AG09319 (cell line): ENCODE measurements around the gene EIF4G1.

ENCODE experiments used
- DNase-seq: peaks from one replicate; pipeline ENCODE4 v3.0.0-alpha.2; 2010; ENCODE audit warnings: low read depth; ENCODE audit errors: extremely low read depth
- CTCF ChIP-seq: IDR thresholded peaks from 2 replicates; pipeline ENCODE4 v1.5.1; 2011; ENCODE audit warnings: low read depth, mild to moderate bottlenecking, inconsistent platforms, low read length, moderate library complexity

EIF4G1 gene

GRCh38 chr3:184348057-184348382 is 33.6 kb downstream of the EIF4G1 start:
- no peak for TF ChIP-seq CTCF
- no peak for DNase-seq

- DNase-seq: no peak
- no peak for TF ChIP-seq CTCF
These were observed 35.4 kb downstream of the EIF4G1 start for GRCh38 chr3:184349563-184350470.

- DNase-seq: no peak
- TF ChIP-seq CTCF: no peak
These were observed 36.2 kb downstream of the EIF4G1 start for GRCh38 chr3:184350618-184351017.

GRCh38 chr3:184351511-184352148 is 37.2 kb downstream of the EIF4G1 start:
- no peak for DNase-seq
- no peak for TF ChIP-seq CTCF

GRCh38 chr3:184352149-184352785 is 37.9 kb downstream of the EIF4G1 start:
- no peak for TF ChIP-seq CTCF
- no peak for DNase-seq

GRCh38 chr3:184352897-184353545 is 38.6 kb downstream of the EIF4G1 start:
- no peak for TF ChIP-seq CTCF
- no peak for DNase-seq
